T-helper 1 cell treated with Interleukin-12 subunit alpha and Interleukin-12 subunit beta and Interleukin-4 antibody, amounts not matched to agents 30 μg/mL and 1 μg/mL, for 36 hours (primary cell): Measurements from ENCODE around the gene RNF112.
"Not testable (repeated sequence)": the region's sequence is repeated elsewhere in the genome, so short reads cannot be mapped to it uniquely, and the experiment has no call there.

ENCODE experiments used
- H3K27ac Mint-ChIP-seq: one replicate; pipeline ENCODE4 v1.8.0; 2021; ENCODE audit warnings: mild to moderate bottlenecking, mixed read lengths
- H3K27me3 Mint-ChIP-seq: one replicate; pipeline ENCODE4 v1.8.0; 2021; ENCODE audit warnings: low read depth, mixed read lengths
- H3K36me3 Mint-ChIP-seq: one replicate; pipeline ENCODE4 v1.8.0; 2021; ENCODE audit warnings: low read depth, mixed read lengths
- H3K4me1 Mint-ChIP-seq: one replicate; pipeline ENCODE4 v1.8.0; 2021; ENCODE audit warnings: low read depth, mixed read lengths
- H3K4me3 Mint-ChIP-seq: one replicate; pipeline ENCODE4 v1.8.0; 2021; ENCODE audit warnings: mild to moderate bottlenecking, moderate library complexity, mixed read lengths
- H3K9me3 Mint-ChIP-seq: one replicate; pipeline ENCODE4 v1.8.0; 2021; ENCODE audit warnings: mixed read lengths

RNF112 gene

DNA sequence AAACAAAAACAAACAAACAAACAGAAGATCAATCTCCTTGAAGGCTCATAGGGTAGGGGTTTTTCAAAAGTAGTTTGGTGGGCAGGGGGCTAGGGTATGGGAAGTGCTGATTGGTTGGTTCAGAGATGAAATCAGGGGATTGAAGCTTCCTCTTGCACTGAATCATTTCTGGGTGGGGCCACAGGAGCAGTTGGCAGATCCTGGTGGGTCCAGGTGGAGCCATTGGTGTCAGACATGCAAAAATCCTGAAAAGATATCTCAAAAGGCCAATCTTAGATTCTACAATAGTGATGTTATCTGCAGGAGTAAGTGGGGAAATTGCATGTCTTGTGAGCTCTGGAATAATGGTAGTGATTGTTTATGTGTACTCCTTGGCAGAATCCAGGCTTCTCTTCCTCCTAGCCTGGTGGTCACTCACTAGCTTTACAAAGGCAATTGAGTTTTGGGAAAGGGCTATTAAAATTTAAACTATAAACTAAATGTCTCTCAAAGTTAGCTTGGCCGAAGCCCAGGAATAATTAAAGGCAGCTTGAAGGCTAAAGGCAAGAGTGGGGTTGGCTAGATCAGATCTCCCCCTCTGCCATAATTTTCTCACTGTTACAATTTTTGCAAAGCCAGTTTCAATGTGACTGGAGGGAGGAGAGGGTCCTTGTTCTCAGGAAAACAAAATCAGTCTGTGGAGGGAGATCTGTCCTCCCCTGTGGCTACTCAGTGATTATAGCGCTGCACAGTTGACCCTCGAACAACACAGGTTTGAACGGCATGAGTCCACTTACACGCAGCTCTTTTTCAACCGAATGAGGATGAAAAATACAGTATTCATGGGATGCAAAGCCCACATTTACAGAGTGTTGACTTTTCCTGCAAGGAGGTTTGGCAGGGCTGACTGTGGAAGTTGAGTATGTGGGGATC, 45.2 kb downstream of the RNF112 start:
- H3K27ac Mint-ChIP-seq, result no peak overlapping the region
- H3K4me1 Mint-ChIP-seq, result no peaks in the 10 kb centered on the region
- H3K27me3 Mint-ChIP-seq, result peaks cover 24% of the 10 kb centered on the region
- H3K9me3 Mint-ChIP-seq, result no peaks in the 10 kb centered on the region
- H3K36me3 Mint-ChIP-seq, result no peaks in the 10 kb centered on the region
- H3K4me3 Mint-ChIP-seq, result no peak overlapping the region

DNA sequence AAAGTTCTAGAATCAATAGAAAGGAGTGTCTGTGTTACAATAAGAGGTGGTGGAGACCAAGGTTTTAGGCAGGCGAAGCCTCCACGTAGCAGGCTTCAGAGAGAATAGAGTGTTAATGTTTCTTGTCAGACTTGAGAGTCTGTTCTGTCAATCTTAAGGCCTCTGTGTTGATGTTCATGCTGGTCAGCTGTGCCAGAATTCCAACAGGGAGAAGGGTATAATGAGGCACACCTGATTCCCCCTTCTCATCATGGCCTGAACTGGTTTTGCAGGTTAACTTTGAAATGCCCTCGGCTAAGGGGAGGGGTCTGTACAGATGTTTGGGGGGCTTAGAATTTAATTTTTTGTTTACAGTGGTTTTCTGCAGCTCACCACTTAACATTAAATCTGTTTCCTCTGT, 46.0 kb downstream of the RNF112 start:
- no peaks in the 10 kb centered on the region for H3K36me3 Mint-ChIP-seq
- no peak overlapping the region for H3K4me3 Mint-ChIP-seq
- no peaks in the 10 kb centered on the region for H3K9me3 Mint-ChIP-seq
- H3K27ac Mint-ChIP-seq, result no peak overlapping the region
- no peaks in the 10 kb centered on the region for H3K4me1 Mint-ChIP-seq
- H3K27me3 Mint-ChIP-seq, result peaks cover 22% of the 10 kb centered on the region

DNA sequence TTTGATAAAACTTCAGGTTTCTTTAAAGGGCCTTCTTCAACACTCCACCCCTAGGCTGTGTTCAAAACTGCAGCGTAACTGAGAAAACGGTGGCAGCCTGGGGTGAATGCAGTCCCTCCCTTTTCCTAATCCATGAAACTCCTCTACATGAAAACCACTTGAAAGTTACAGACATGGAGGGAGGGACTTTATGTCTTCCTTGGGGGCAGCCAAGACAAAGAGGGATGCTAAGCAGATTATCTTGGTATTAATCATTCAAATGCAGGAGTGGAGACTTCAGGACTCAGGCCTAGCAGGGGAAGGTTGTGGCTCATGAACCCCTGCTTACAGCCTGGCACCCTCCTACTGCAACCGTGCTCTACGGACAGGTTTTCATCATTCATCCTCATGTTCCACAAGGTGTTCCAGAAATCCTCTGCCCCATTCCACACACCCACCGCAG, 46.8 kb downstream of the RNF112 start:
- no peaks in the 10 kb centered on the region for H3K9me3 Mint-ChIP-seq
- peaks cover 18% of the 10 kb centered on the region for H3K27me3 Mint-ChIP-seq
- H3K4me3 Mint-ChIP-seq, result no peak overlapping the region
- H3K27ac Mint-ChIP-seq, result no peak overlapping the region
- no peaks in the 10 kb centered on the region for H3K36me3 Mint-ChIP-seq
- peaks cover under 1% of the 10 kb centered on the region for H3K4me1 Mint-ChIP-seq

DNA sequence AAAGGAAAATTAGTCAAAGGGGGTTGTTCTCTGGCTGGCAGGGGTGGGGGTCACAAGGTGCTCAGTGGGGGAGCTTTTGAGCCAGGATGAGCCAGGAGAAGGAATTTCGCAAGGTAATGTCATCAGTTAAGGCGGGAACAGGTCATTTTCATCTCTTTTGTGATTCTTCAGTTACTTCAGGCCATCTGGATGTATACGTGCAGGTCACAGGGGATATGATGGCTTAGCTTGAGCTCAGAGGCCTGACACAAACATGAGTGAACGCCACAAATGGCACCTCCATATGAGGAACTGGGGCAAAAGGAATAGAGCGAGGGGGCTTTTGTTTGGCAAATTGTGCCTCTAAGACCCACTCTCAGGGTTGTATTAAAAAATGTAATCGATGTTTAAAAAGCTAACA, 47.4 kb downstream of the RNF112 start:
- not testable (repeated sequence) for H3K4me1 Mint-ChIP-seq, H3K27ac Mint-ChIP-seq, H3K36me3 Mint-ChIP-seq, H3K4me3 Mint-ChIP-seq, H3K9me3 Mint-ChIP-seq
- peaks cover 16% of the 10 kb centered on the region for H3K27me3 Mint-ChIP-seq

DNA sequence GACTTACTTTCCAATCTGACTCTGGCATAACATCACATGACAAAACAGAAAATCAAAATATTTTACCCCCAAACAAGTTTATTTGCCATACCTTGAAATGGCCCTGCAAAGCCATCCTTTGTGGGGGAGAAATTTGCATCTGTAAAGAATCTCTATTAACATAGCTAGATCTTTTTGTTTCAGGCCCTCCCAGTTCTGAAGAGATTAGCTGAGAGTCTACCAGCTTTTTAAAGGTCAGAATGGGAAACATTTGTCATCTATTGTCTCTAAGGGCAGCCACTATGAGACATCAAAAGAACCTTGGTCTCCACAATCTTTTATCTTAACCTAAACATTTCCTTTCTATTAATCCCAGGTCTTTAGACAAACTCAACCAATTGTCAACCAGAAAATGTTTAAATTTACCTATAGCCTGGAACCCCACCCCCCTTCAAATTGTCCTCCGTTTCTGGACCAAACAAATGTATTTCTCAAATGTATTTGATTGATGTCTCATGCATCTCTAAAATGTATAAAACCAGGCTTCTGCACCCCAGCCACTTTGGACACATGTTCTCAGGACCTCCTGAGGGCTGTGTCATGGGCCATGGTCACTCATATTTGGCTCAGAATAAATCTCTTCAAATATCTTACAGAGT, 48.1 kb downstream of the RNF112 start:
- H3K27ac Mint-ChIP-seq, H3K9me3 Mint-ChIP-seq, H3K4me3 Mint-ChIP-seq, H3K36me3 Mint-ChIP-seq: not testable (repeated sequence)
- Mint-ChIP-seq H3K4me1 (peaks cover 11% of the 10 kb centered on the region), H3K27me3 (peaks cover 13% of the 10 kb centered on the region)

- peaks cover 11% of the 10 kb centered on the region for H3K4me1 Mint-ChIP-seq
- peaks cover 5% of the 10 kb centered on the region for H3K27me3 Mint-ChIP-seq
- H3K36me3 Mint-ChIP-seq, result no peaks in the 10 kb centered on the region
- H3K9me3 Mint-ChIP-seq, result no peaks in the 10 kb centered on the region
- H3K27ac Mint-ChIP-seq, result no peak overlapping the region
- no peak overlapping the region for H3K4me3 Mint-ChIP-seq
Measured at GRCh38 chr17:19460700-19461099, 49.7 kb downstream of the RNF112 start.

DNA sequence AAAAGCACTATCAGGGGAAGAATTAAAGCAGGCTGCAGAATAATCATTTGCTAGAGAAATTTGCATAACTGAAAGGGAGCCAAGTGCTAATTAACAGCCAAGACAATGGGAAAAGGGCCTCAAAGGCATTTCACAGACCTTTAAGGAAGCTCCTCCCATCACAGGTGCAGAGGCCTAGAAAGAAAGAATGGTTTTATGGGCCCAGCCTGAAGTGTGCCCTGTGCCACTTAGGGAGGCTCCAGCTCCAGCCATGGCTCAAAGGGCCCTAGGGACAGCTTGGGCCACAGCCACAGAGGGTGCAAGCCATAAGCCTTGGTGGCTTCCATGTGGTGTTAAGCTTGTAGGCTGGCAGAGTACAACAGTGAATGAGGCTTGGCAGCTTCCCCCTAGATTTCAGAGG, 50.1 kb downstream of the RNF112 start:
- no peak overlapping the region for H3K27ac Mint-ChIP-seq
- H3K4me3 Mint-ChIP-seq, result no peak overlapping the region
- H3K36me3 Mint-ChIP-seq, result no peaks in the 10 kb centered on the region
- H3K27me3 Mint-ChIP-seq, result peaks cover under 1% of the 10 kb centered on the region
- peaks cover 11% of the 10 kb centered on the region for H3K4me1 Mint-ChIP-seq
- H3K9me3 Mint-ChIP-seq, result no peaks in the 10 kb centered on the region

GRCh38 chr17:19461681-19462080, 50.6 kb downstream of the RNF112 start:
- H3K9me3 Mint-ChIP-seq, result no peaks in the 10 kb centered on the region
- no peak overlapping the region for H3K4me3 Mint-ChIP-seq
- H3K4me1 Mint-ChIP-seq, result peaks cover 11% of the 10 kb centered on the region
- no peak overlapping the region for H3K27ac Mint-ChIP-seq
- no peaks in the 10 kb centered on the region for H3K36me3 Mint-ChIP-seq
- no peaks in the 10 kb centered on the region for H3K27me3 Mint-ChIP-seq

DNA sequence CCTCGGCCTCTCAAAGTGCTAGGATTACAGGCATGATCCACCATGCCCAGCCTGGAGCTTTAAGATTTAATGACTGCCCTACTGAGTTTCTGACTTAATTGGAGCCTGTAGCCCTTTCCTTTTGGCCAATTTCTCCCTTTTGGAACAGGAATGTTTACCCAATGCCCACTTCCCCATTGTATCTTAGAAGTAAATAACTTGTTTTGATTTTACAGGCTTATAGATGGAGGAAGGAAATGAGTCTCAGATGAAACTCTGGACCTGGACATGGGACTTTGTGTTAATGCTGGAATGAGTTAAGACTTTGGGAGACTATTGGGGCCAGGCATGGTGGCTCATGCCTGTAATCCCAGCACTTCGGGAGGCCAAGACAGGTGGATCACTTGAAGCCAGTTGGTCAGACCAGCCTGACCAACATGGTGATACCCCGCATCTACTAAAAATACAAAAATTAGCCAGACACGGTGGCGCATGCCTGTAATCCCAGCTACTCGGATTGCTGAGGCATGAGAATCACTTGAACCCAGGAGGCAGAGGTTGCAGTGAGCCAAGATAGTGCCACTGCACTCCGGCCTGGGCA, 51.5 kb downstream of the RNF112 start:
- H3K9me3 Mint-ChIP-seq, H3K27ac Mint-ChIP-seq, H3K36me3 Mint-ChIP-seq, H3K27me3 Mint-ChIP-seq, H3K4me3 Mint-ChIP-seq: not testable (repeated sequence)
- peaks cover 11% of the 10 kb centered on the region for H3K4me1 Mint-ChIP-seq

GRCh38 chr17:19464031-19465026, 53.3 kb downstream of the RNF112 start:
- no peaks in the 10 kb centered on the region for H3K36me3 Mint-ChIP-seq
- no peaks in the 10 kb centered on the region for H3K27me3 Mint-ChIP-seq
- H3K9me3 Mint-ChIP-seq, result no peaks in the 10 kb centered on the region
- no peak overlapping the region for H3K27ac Mint-ChIP-seq
- peaks cover 11% of the 10 kb centered on the region for H3K4me1 Mint-ChIP-seq
- H3K4me3 Mint-ChIP-seq, result no peak overlapping the region
